Endothelial cell of umbilical vein (primary cell): ENCODE data around the gene XXYLT1. TPM values are rescaled to one million over a fixed set of nuclear protein-coding genes. Genes with fewer than 3 reads are reported as not detected.

Experiments used
- BruUV-seq: library from RNA; stranded (reverse); fragments of 400-500 nt; replicated peaks from 2 replicates; lab custom pipeline; 2021; lab: Mats Ljungman, UMichigan
- CTCF ChIA-PET: fragments of 300-600, 350-600 bp; sonication (Branson Sonifier 250); formaldehyde crosslinking; loops from one replicate; lab custom pipeline; 2021; ENCODE audit warnings: antibody characterized with exemption, inconsistent platforms; lab: Charles Lee
- POLR2A ChIA-PET: fragments of 300-600, 350-600 bp; sonication (Branson Sonifier 250); formaldehyde crosslinking; loops from one replicate; lab custom pipeline; 2021; ENCODE audit warnings: antibody characterized with exemption, inconsistent platforms; lab: Charles Lee
- DNase-seq: peaks from one replicate; pipeline ENCODE4 v3.0.0-alpha.2; 2011; ENCODE audit warnings: low read depth, low spot score
- FAIRE-seq: peaks from 2 replicates; lab custom pipeline; 2011; peaks lifted over from hg19 to GRCh38; lab: Jason Lieb, UNC
- H2AFZ ChIP-seq: 2 replicates; pipeline ENCODE4 v1.6.0; 2012; ENCODE audit warnings: low read depth, low read length, control low read depth, inconsistent platforms
- H3K27ac ChIP-seq: 2 replicates; pipeline ENCODE4 v1.5.1; 2011; ENCODE audit warnings: low read depth, mild to moderate bottlenecking, control low read depth, low read length, moderate library complexity; ENCODE audit not compliant: insufficient read depth
- H3K27me3 ChIP-seq, 2 experiments: 2 replicates each; pipeline versions ENCODE4 v1.6.0 to v1.6.1; 2011; ENCODE audit warnings: low read length in 2 of 2, mixed read lengths in 1 of 2; ENCODE audit not compliant: control insufficient read depth in 2 of 2, insufficient read depth in 2 of 2
- H3K36me3 ChIP-seq, 2 experiments: 2 replicates in 1 of 2; 3 replicates in 1 of 2; pipeline ENCODE4 v1.5.1; 2011; ENCODE audit warnings: low read length in 2 of 2, mild to moderate bottlenecking in 1 of 2, moderate library complexity in 1 of 2; ENCODE audit not compliant: control insufficient read depth in 2 of 2, insufficient read depth in 2 of 2; ENCODE audit errors: extremely low read depth in 1 of 2
- H3K4me1 ChIP-seq: 3 replicates; pipeline ENCODE4 v1.5.1; 2011; ENCODE audit warnings: mild to moderate bottlenecking, low read length; ENCODE audit not compliant: control insufficient read depth, insufficient read depth; ENCODE audit errors: extremely low read depth
- H3K4me2 ChIP-seq: 2 replicates; pipeline ENCODE4 v1.6.1; 2011; ENCODE audit warnings: low read length, control low read depth, mixed read lengths; ENCODE audit not compliant: insufficient read depth
- H3K4me3 ChIP-seq, 3 experiments: fragments of 200-600 bp in 1 of 3; sonication (generic), shearing (Covaris generic) in 1 of 3; replicated peaks in 1 of 3; 2 replicates each; pipeline ENCODE4 v1.5.1; 2011 to 2016; ENCODE audit warnings: control low read depth in 3 of 3, low read length in 3 of 3, mild to moderate bottlenecking in 2 of 3, inconsistent platforms in 1 of 3, low read depth in 1 of 3, moderate library complexity in 1 of 3; ENCODE audit not compliant: insufficient read depth in 1 of 3
- H3K79me2 ChIP-seq: 2 replicates; pipeline ENCODE4 v1.6.0; 2012; ENCODE audit warnings: low read length, inconsistent platforms; ENCODE audit not compliant: control insufficient read depth, insufficient read depth
- H3K9ac ChIP-seq: replicated peaks from 2 replicates; pipeline ENCODE3; 2011; ENCODE audit warnings: low read length, control low read depth; ENCODE audit not compliant: insufficient read depth; ENCODE audit errors: extremely low read depth
- H3K9me1 ChIP-seq: replicated peaks from 3 replicates; pipeline ENCODE4 v1.6.0; 2011; ENCODE audit warnings: mild to moderate bottlenecking, low read length; ENCODE audit not compliant: control insufficient read depth, insufficient read depth; ENCODE audit errors: extremely low read depth
- H3K9me3 ChIP-seq: replicated peaks from 2 replicates; pipeline ENCODE4 v1.5.1; 2012; ENCODE audit warnings: low read length, inconsistent platforms; ENCODE audit not compliant: control insufficient read depth, insufficient read depth
- H4K20me1 ChIP-seq: replicated peaks from 2 replicates; pipeline ENCODE3; 2011; ENCODE audit warnings: mild to moderate bottlenecking, low read length; ENCODE audit not compliant: control insufficient read depth, insufficient read depth; ENCODE audit errors: extremely low read depth
- CTCF ChIP-seq, 2 donors: IDR thresholded peaks; 1 replicate in 1 of 2; 2 replicates in 1 of 2; pipeline ENCODE4 v1.5.1; 2011; ENCODE audit warnings: low read length in 2 of 2, mild to moderate bottlenecking in 2 of 2, moderate library complexity in 2 of 2, control low read depth in 1 of 2, inconsistent platforms in 1 of 2, low read depth in 1 of 2; ENCODE audit not compliant: insufficient read depth in 1 of 2; ENCODE audit errors: extremely low read depth in 1 of 2
- EZH2 ChIP-seq: IDR thresholded peaks from 2 replicates; pipeline ENCODE4 v1.6.1; 2012; ENCODE audit warnings: borderline replicate concordance, low read depth, mild to moderate bottlenecking, moderate library complexity, low read length, inconsistent platforms; ENCODE audit not compliant: severe bottlenecking
- FOS ChIP-seq: IDR thresholded peaks from 2 replicates; pipeline ENCODE4 v1.6.1; 2011; ENCODE audit warnings: mild to moderate bottlenecking, low read length, moderate library complexity, borderline replicate concordance; ENCODE audit not compliant: insufficient read depth
- GATA2 ChIP-seq: IDR thresholded peaks from 2 replicates; pipeline ENCODE4 v1.7.0; 2011; ENCODE audit warnings: low read depth, mild to moderate bottlenecking, moderate library complexity, mixed read lengths, low read length; ENCODE audit not compliant: insufficient read length, insufficient read depth
- JUN ChIP-seq: IDR thresholded peaks from 2 replicates; pipeline ENCODE4 v1.6.1; 2011; ENCODE audit warnings: borderline replicate concordance, low read depth; ENCODE audit not compliant: insufficient read length, insufficient read depth
- MAX ChIP-seq: IDR thresholded peaks from 2 replicates; pipeline ENCODE4 v1.6.1; 2011; ENCODE audit not compliant: insufficient read depth, insufficient read length
- MYC ChIP-seq: IDR thresholded peaks from one replicate; pipeline ENCODE4 v1.6.1; 2011; ENCODE audit warnings: mild to moderate bottlenecking, low read depth, low read length
- POLR2A ChIP-seq: IDR thresholded peaks from 2 replicates; pipeline ENCODE4 v1.6.1; 2012; ENCODE audit warnings: low read depth, mild to moderate bottlenecking, control low read depth, low read length
- POLR2AphosphoS5 ChIP-seq: IDR thresholded peaks from 2 replicates; pipeline ENCODE4 v1.6.1; 2012; ENCODE audit warnings: low read depth, mild to moderate bottlenecking, control low read depth, low read length, moderate library complexity; ENCODE audit not compliant: insufficient read depth
- dilution Hi-C: fragments of 300-500 bp; cut with MboI; formaldehyde crosslinking; loops from one replicate; pipeline ENCODE4 v1.15.0; 2019; ENCODE audit warnings: low sequenced_read_pairs; ENCODE audit not compliant: extremely low pct_ligation_motif_present
- intact Hi-C: fragments of 100-400 bp; cut with micrococcal nuclease; formaldehyde crosslinking; loops from one replicate; pipeline ENCODE4 v1.10.0; 2022
- polyA plus RNA-seq, 4 experiments: library from polyadenylated mRNA; depleted of rRNA in 3 of 4; stranded (reverse) in 3 of 4; unstranded in 1 of 4; fragments of >200 nt; gene quantifications; 2 replicates each; pipeline versions ENCODE4 v1.2.1 to v1.2.3, GENCODE V29; 2011 to 2012; ENCODE audit warnings: missing spikeins in 1 of 4
- total RNA-seq: library from RNA; stranded (reverse); gene quantifications from 2 replicates; pipeline ENCODE4 v1.2.3, GENCODE V29; 2021

XXYLT1 gene
- total and polyA plus RNA-seq, 2 donors (not counting 3 experiments of a cell fraction or from before 2014, with no cell fraction given): 54.4 to 78.1 TPM

GRCh38 chr3:195076981-195077610 is 193.9 kb downstream of the XXYLT1 start:
- no peak overlapping the region for H3K4me2 ChIP-seq
- H3K4me3 ChIP-seq: no peak overlapping the region
- no peaks in the 10 kb centered on the region for H3K9me1 ChIP-seq
- TF ChIP-seq POLR2A: no peak
- TF ChIP-seq POLR2AphosphoS5: no peak
- intact Hi-C loops (loop anchor here (10.0 kb wide), 1 partner anchor 738 kb away; the partner anchor contains the start of gene MUC4), dilution Hi-C loops (no loop called here)
- no peaks in the 10 kb centered on the region for H3K79me2 ChIP-seq
- no peaks in the 10 kb centered on the region for H3K36me3 ChIP-seq
- H3K4me1 ChIP-seq: peaks cover 20% of the 10 kb centered on the region
- no peak overlapping the region for H3K27ac ChIP-seq
- no peak for FAIRE-seq
- BruUV-seq: no TSS peak
- H2AFZ ChIP-seq: no peak overlapping the region
- ChIA-PET POLR2A (no interaction called here), CTCF (no interaction called here)
- H3K27me3 ChIP-seq: no peaks in the 10 kb centered on the region
- H4K20me1 ChIP-seq: no peaks in the 10 kb centered on the region
- DNase-seq: no peak
- no peaks in the 10 kb centered on the region for H3K9me3 ChIP-seq
- H3K9ac ChIP-seq: no peak overlapping the region

- CTCF ChIA-PET: no interaction called here
- Histone ChIP-seq H4K20me1 (no peaks in the 10 kb centered on the region), H2AFZ (no peak overlapping the region), H3K27ac (no peak overlapping the region), H3K36me3 (no peaks in the 10 kb centered on the region), H3K9me3 (no peaks in the 10 kb centered on the region), H3K4me3 (no peak overlapping the region), H3K9me1 (no peaks in the 10 kb centered on the region), H3K9ac (no peak overlapping the region), H3K79me2 (no peaks in the 10 kb centered on the region), H3K27me3 (no peaks in the 10 kb centered on the region), H3K4me1 (peaks cover 14% of the 10 kb centered on the region), H3K4me2 (no peak overlapping the region)
- DNase-seq: no peak
- no peak for FAIRE-seq
- dilution Hi-C loops (no loop called here), intact Hi-C loops (loop anchor here (10.0 kb wide), 1 partner anchor 739 kb away; the partner anchor contains the start of gene MUC4)
- TF ChIP-seq POLR2AphosphoS5 (no peak), MAX (no peak), MYC (no peak), EZH2 (no peak), GATA2 (no peak), CTCF (IDR thresholded peaks at IDR 0.05; ENCODE audit: extremely low read depth in 1 of 2, insufficient read depth in 1 of 2, low read depth in 1 of 2, low read length in 2 of 2) (no peak), POLR2A (no peak), JUN (no peak), FOS (no peak)
- no TSS peak for BruUV-seq
- POLR2A ChIA-PET: no interaction called here
Observed at GRCh38 chr3:195075941-195076875, 194.8 kb downstream of the XXYLT1 start.
